Amniotic stem cell (primary cell): ENCODE data around the gene TBC1D22B.
A peak's percentile ranks its signal among the peaks of the same experiment; 100 is the strongest.
"Not testable (repeated sequence)": the region's sequence is repeated elsewhere in the genome, so short reads cannot be mapped to it uniquely, and the experiment has no call there.

Experiments
- DNase-seq: peaks from one replicate; lab custom pipeline; 2025; lab: John Stamatoyannopoulos, UW

Gene TBC1D22B

GRCh38 chr6:37321516-37322415 lies 64.2 kb downstream of the TBC1D22B start:
- no peak for DNase-seq

- DNase-seq, result no peak
Measured at GRCh38 chr6:37323580-37323979, 66.0 kb downstream of the TBC1D22B start.

DNA sequence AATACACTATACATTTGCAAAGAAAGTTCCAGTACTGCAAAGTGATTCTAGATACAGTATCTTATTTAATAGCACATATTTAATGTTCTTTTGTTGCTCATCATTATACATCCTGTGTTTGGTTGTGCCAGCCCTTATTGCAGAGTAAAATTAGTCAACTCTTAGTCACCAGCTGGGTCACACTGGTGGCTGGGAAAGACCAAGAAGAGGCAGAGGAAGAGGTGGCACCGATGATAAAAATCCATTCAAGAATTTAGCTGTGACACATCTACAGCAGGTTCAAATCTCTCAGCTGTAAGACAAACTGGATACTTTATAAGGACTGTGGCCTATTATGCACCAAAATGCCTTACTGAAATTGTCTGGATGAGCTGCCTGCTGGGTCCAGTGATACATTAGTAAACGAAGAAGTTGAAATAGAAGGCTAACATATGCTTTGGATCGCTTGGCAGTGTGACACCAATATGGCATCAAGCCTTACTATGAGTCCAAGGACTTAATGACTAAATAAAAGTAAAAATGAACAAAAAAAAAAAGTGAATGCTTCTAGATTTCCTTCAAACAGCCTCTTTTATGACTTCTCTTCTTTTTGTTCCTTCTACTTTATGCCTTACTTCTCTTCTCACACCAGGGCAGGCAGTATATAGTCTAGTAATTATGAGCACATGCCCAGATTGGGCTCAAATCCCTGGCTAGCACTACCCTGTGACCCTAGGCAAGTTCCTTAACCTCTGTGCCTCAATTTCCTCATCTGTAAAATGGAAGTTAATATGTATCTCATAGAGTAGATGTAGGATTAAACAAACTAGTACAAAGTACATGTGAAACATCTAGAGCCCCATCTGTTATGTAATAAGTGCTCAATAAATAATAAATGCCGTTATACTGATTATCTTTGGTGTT lies 66.8 kb downstream of the TBC1D22B start:
- no peak for DNase-seq

GRCh38 chr6:37330345-37330744 lies 72.8 kb downstream of the TBC1D22B start:
- DNase-seq, result not testable (repeated sequence)

- DNase-seq, result no peak
Measured at GRCh38 chr6:37331047-37331446, 73.5 kb downstream of the TBC1D22B start.

GRCh38 chr6:37332894-37333293 lies 75.3 kb downstream of the TBC1D22B start:
- DNase-seq, result no peak

DNA sequence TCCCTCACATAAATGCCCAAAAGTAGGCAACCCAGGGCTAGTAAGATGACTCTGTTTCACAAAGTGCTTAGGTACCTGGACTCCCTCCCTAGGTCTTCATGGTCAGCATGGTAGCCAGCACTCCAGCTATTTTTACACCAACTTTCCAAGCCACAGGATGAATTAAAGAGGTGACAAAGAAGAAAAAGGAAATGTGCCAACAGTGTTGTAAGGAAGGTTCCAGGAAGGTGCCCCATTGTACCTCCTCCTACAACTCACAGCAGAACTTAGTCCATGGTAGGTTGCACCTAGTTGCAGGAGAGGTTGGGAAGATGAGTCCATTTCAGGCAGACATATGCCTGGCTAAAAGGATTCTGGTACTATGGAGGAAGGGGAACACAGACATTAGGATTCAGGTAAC lies 76.5 kb downstream of the TBC1D22B start:
- no peak for DNase-seq

DNA sequence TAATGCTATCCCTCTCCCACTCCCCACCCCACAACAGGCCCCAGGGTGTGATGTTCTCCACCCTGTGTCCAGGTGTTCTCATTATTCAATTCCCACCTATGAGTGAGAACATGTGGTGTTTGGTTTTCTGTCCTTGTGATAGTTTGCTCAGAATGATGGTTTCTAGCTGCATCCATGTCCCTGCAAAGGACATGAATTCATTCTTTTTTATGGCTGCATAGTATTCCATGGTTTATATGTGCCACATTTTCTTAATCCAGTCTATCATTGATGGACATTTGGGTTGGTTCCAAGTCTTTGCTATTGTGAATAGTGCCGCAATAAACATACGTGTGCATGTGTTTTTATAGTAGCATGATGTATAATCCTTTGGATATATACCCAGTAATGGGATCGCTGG lies 80.7 kb downstream of the TBC1D22B start:
- not testable (repeated sequence) for DNase-seq

- no peak for DNase-seq
Measured at GRCh38 chr6:37338745-37339255, 81.2 kb downstream of the TBC1D22B start.

DNA sequence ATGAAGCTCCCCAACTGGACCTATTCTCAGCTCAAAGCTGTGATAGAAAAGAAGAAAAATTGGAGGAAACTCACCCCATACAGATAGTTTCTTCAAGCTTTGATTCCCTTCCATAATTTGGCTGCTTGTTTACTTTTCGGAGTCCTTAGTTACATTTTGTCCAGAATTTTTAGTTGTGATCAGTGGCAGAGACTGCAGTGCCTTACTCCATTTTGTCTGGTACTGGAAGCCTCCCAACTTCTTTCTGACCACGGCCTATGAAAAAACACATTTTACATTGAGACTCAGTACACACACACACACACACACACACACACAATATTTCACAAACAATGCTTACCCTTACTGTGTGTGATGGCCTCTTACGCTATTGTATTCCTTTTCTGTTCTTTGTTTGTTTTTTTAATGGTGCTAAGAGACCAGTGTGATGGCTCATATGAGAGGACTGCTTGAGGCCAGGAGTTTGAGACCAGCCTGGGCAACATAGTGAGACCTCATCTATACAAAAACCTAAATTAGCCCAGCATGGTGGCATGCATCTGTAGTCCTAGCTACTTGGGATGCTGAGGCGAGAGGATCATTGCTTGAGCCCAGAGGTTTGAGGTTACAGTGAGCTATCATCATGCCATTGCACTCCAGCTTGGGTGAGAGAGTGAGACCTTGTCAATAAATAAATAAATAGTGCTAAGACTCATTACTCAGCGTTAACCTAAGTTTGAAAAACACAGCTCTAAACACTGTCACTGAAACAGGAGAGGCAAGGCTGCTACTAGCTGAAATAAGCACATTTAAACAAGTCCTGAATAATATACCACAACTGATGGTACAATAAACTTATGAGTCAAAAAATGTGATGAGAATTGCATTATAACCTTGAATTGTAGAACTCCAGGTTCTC lies 82.4 kb downstream of the TBC1D22B start:
- no peak for DNase-seq

GRCh38 chr6:37340639-37340943 lies 83.0 kb downstream of the TBC1D22B start:
- no peak for DNase-seq

GRCh38 chr6:37343248-37343647 lies 85.7 kb downstream of the TBC1D22B start:
- DNase-seq, result no peak

- DNase-seq, result no peak
Measured at GRCh38 chr6:37344308-37344707, 86.7 kb downstream of the TBC1D22B start.

DNA sequence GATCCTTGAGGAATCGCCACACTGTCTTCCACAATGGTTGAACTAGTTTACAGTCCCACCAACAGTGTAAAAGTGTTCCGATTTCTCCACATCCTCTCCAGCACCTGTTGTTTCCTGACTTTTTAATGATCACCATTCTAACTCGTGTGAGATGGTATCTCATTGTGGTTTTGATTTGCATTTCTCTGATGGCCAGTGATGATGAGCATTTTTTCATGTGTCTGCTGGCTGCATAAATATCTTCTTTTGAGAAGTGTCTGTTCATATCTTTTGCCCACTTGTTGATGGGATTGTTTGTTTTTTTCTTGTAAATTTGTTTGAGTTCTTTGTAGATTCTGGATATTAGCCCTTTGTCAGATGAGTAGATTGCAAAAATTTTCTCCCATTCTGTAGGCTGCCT lies 88.2 kb downstream of the TBC1D22B start:
- DNase-seq, result not testable (repeated sequence)

DNA sequence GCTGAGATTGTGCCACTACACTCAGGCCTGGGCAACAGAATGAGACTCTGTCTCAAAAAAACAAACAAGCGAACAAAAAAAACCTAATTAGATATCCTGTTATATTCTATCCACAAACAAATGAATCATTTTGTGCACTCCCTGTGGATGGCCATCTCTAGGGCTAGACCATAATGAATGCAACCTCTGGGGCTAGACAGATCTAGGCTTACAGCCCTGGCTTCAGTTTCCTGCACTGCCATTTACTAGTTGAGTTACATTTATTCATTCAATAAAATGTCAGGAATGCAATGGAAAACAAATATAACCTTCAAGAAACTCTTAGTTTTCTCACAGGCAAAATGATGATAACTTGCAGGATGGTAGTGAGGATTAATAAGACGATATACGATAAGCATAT lies 89.6 kb downstream of the TBC1D22B start:
- DNase-seq, result no peak

GRCh38 chr6:37347670-37348111 lies 90.1 kb downstream of the TBC1D22B start:
- DNase-seq, result no peak

DNA sequence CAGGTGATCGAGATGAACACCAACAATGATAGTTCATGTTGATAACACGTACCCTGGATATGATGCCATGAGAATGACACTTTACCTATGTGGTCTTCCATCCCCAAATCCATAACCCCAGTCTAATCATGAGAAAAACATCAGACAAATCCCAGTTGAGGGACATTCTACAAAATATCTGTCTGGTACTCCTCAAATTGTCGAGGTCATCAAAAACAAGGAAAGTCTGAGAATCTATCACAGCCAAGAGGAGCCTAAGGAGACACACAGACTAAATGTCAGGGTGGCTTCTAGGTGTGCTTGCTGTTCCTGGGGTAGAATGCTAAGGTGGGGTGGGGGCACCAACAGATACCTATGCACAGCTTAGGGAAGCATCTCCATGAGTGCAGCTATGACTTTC lies 93.5 kb downstream of the TBC1D22B start:
- DNase-seq, result no peak

DNA sequence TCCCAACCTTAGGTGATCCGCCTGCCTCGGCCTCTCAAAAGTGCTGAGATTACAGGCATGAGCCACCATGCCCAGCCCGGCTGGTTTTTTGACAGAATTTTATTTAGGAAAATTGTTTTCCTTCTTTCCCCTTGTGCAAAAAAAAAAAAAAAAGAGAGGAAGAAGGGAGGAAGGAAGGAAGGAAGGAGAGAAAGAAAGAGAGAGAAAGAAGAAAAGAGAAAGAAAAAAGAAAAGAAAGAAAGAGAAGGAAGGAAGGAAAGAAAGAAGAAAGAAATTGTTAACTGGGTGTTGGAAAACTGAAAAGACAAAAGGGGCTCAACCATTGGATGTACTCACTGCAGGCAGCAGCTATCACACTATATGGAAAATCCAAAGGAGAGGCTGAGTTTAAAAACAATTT lies 94.8 kb downstream of the TBC1D22B start:
- DNase-seq, result no peak

GRCh38 chr6:37353761-37354525 lies 96.4 kb downstream of the TBC1D22B start, which contains the start of gene RNF8:
RNF8 (plus strand) TSS chr6:37353983; CDS start chr6:37354165, 182 bp downstream.
- DNase-seq, result peak; percentile 77

- no peak for DNase-seq
Measured at GRCh38 chr6:37354526-37355384, 97.2 kb downstream of the TBC1D22B start.
